Measurements from ENCODE around the gene GALNT15.

GRCh38 chr3:16241225-16241624 is 66.7 kb downstream of the GALNT15 start:
- TF ChIP-seq, protein P1, sequence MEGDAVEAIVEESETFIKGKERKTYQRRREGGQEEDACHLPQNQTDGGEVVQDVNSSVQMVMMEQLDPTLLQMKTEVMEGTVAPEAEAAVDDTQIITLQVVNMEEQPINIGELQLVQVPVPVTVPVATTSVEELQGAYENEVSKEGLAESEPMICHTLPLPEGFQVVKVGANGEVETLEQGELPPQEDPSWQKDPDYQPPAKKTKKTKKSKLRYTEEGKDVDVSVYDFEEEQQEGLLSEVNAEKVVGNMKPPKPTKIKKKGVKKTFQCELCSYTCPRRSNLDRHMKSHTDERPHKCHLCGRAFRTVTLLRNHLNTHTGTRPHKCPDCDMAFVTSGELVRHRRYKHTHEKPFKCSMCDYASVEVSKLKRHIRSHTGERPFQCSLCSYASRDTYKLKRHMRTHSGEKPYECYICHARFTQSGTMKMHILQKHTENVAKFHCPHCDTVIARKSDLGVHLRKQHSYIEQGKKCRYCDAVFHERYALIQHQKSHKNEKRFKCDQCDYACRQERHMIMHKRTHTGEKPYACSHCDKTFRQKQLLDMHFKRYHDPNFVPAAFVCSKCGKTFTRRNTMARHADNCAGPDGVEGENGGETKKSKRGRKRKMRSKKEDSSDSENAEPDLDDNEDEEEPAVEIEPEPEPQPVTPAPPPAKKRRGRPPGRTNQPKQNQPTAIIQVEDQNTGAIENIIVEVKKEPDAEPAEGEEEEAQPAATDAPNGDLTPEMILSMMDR (optimal IDR thresholded peaks at IDR 0.05 in 1 of 3, IDR thresholded peaks at IDR 0.05 in 1 of 3, conservative IDR thresholded peaks at IDR 0.05 in 1 of 3; ENCODE audit: extremely low read depth in 1 of 3, insufficient read depth in 2 of 3, low read length in 3 of 3): no peak
- TF ChIP-seq EZH2 (IDR thresholded peaks at IDR 0.05; ENCODE audit: low read length): no peak

Data from keratinocyte (primary cell).